Measurements from ENCODE around the gene PBX3.

DNA sequence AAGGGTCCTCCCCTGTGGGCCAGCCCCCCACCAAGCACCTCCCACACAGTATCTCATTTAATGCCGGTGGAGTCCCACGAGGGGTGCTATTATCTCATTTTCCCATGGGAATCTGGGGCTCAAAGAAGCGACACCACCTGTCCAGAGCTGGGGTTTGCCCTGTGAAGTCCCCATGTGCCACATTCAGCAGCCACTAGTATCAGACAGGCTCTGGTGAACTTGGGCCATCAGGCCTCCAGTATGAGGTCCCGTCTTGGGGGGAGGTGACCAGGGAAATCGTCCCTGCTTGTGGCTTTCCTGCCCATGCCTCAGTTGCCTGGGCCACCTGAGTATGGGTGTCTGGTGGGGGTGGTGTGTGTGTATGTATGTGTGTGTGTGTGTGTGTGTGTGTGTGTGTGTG, 222.7 kb downstream of the PBX3 start:
- TF ChIP-seq, protein P1, sequence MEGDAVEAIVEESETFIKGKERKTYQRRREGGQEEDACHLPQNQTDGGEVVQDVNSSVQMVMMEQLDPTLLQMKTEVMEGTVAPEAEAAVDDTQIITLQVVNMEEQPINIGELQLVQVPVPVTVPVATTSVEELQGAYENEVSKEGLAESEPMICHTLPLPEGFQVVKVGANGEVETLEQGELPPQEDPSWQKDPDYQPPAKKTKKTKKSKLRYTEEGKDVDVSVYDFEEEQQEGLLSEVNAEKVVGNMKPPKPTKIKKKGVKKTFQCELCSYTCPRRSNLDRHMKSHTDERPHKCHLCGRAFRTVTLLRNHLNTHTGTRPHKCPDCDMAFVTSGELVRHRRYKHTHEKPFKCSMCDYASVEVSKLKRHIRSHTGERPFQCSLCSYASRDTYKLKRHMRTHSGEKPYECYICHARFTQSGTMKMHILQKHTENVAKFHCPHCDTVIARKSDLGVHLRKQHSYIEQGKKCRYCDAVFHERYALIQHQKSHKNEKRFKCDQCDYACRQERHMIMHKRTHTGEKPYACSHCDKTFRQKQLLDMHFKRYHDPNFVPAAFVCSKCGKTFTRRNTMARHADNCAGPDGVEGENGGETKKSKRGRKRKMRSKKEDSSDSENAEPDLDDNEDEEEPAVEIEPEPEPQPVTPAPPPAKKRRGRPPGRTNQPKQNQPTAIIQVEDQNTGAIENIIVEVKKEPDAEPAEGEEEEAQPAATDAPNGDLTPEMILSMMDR (IDR thresholded peaks at IDR 0.05): no peak
- TF ChIP-seq POLR2A (IDR thresholded peaks at IDR 0.05): no peak
